ENCODE results near the gene CD200R1L.

The CD200R1L gene

DNA sequence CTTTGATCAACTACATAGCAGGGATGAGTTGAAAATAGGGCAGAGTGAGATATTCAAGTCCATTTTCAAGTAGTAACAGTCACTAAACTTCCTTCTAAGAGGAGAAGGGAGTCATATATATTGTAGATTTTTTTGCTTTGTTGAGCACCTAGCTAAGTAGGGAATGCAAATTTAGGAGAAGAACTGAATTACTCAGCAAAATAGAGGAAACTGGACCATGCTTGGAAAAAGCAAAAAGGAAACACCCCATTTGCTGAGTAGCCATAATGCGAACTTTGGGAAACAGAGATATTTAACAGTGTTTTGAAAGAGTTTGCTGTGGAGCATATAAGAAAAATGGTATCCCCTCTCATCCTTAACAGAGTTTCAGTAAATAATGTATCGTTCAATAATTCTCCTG lies 54.9 kb downstream of the CD200R1L start:
- no peak for DNase-seq (ENCODE audit: low read depth in 2 of 2)

DNA sequence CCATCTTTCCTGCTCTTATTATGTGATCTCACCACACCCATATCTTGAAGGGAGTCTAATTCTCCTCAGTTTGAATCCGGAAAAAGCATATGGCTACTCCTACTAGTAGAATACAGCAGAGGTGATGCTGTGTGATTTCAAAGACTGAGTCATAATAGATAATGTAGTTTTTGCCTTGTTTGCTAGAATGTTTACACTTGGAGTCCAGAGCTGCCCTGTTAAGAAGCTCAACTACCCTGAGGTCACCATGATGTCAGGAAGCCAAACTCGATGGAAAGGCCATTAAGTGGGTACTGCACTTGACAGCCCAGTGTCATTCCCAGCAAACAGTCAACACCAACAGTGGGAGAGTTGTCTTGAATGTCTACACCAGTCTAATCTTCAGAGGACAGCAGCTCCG lies 56.9 kb downstream of the CD200R1L start:
- no peak for DNase-seq (ENCODE audit: low read depth in 2 of 2)

DNA sequence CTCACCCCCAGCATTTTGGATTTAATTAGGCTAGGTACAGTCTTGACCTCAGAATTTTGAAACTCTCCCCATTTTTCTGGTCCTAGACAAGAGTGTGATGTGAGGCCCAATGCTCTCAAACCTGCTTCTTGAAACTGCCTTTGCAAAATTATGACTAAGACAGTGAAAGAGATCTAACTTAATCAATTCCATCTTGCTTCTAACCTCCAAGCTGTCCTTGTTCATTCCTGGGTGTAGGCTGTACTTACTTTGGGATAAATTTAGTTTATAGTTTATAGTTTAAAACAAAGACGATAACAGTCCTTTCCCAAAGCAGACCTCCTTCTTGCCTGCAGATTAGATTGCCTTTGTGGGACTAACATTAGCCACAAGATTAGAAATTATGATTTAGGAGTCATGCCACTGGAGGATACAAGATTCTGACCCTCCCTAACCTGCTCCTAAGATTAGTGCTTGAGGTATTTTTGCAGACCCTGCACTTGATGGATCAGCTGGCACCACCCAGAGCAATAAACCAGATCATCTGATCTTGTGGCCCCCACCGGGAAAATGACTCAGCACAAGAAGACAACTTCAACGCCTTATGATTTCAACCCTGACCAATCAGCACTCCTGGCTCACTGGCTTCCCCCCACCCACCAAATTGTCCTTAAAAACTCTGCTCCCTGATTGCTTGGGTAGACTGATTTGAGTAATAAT lies 59.6 kb downstream of the CD200R1L start:
- DNase-seq (ENCODE audit: low read depth in 2 of 2), result no peak

DNA sequence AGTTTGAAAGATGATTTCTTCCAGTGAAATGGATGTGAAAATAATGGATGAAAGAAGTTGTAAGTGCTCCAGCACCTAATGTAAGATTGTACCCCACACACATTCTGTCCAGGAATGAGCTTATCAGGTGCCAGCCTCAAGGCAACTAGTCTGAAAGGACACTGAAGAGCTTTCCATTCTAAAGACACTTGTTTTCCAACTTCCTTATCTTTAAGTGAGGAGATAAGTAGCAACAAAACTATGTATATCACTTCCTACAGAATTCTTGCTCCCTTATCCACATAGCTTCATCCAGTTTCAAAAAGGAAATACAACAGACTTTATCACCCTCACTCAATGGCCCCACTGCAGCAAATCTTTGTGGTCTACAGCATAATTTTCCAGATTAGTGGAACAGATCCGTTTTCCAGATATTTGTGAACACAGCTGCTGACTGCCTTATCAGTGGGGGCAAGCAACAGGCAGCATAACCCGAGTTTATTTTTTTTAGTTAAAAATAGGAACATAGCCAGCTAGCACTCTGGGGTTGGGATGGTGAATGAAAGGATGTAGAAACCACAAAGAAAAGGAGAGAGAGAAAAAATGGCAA lies 60.6 kb downstream of the CD200R1L start:
- no peak for DNase-seq (ENCODE audit: low read depth in 2 of 2)

DNA sequence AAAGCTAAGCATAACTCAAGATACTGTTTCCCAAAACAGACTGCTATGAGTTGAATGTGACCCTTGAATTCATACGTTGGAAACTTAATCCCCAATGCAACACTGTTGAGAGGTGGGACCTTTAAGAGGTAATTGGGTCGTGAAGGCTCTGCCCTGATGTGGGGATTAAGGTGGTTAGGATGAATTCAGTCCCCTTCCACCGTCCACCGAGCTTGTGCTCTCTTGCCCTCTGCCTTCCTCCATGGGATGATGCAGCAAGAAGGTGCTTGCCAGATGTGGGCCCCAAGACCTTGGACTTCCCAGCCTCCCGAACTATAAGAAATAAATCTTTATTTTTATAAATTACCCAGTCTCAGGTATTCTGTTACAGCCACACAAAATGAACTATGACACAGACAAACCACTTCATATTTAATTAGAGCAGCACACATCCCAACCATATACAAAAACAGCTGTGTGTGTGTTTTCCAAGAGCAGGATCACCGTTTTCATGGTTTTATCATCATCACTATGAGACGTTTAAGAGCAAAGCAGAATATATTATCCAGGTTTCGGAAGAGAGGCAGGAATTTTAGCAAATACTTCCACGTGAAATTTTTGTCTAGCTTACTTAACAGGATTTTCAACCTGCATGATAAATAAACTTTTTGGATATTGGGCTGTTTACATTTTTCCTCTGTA lies 61.2 kb downstream of the CD200R1L start:
- DNase-seq (ENCODE audit: low read depth in 2 of 2), result no peak

DNA sequence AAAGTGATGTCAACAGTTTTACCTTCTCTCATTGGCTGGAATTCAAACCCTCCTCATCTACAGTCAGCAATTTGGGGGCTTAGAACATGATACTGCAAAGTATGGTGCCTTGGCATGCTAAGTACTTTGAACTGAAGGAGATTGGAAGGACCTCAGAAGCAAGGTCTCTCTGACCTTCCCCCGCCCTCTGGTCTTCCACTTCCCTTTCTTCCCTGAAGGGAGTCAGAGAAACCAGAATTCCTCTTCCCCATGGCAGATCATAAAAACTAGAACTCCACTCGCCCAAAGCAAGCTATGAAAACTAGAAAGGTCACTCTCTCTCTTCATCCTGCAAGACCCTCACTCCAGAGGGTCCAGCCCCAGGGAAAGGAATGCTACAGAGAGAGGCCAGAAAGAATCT lies 64.2 kb downstream of the CD200R1L start:
- DNase-seq (ENCODE audit: low read depth in 2 of 2), result no peak

DNA sequence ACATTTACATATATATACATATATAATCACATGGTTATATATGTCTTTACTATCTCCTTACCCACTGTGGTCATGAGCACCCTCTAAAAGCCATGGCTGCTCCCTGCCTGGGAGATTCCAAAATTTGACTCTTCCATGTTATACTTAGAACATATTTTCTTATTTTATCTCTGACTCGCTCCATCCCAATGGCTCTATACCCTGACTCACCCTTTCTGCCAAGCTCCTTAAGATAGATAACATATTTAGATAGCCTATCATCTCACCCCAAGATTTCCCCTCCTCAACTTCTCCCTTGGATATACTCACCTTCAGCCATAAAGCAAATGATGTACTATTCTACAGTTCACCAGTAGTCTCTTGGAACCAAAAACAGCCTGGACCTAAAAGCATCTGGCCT lies 65.1 kb downstream of the CD200R1L start:
- no peak for DNase-seq (ENCODE audit: low read depth in 2 of 2)

DNA sequence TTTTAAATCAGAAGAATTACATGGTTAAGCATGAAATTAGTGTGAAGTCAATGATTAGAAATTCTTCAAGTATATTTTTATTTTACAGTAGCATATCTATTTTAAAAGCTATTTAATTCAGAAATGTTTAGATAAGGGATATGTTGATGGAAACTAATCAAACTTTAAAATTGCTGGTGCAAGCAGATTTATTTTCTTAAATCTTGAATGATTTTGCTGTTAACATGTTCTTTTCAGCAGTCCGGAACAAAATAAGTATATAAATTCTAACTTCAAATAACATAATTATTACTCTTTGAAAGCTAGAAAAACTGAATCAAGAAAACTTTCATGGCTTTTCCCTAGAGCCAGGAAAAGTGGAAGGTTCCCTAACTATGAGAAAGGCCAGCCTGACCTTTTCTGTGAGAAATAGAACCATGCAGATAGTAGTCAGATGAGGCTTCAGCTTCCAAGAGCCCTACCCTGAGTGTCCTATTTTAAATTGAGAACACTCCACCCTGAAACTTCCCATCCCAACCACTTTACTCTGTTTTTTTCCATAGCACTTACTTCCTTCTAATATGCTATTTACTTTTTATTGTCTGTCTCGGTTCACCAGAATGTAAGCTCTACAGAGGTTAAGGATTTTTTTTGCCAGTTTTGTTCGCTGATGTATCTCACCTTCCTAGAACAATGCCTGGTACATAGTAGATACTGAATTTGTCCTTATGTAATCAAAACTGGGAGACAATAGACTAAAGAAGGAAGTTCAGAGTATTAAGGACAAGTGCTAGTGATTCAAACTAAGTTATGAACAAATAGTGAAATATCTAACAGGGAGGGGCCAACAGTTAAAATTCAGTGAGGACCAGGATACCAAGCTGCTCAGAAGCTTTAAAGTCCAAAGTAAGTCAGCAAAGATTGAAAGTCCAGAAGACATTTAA lies 66.8 kb downstream of the CD200R1L start:
- no peak for DNase-seq (ENCODE audit: low read depth in 2 of 2)

DNA sequence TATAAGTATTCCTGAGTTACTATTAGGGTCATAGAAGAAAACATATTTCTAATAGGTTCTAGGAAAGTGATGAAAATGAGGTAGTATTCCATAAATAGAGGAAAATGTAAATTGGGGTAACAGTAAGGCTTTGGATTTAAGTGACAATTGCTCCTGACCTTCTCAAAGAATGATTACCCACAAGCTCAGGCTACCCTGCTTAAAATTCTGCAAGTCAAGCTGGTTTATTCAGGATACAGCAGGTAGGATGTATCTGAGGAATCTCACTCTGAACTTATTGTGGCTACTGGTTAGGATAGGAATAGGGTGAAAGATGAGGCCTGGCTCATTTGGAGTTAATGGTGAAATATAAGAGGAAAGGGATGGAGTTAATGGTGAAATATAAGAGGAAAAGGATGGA lies 67.7 kb downstream of the CD200R1L start:
- no peak for DNase-seq (ENCODE audit: low read depth in 2 of 2)

DNA sequence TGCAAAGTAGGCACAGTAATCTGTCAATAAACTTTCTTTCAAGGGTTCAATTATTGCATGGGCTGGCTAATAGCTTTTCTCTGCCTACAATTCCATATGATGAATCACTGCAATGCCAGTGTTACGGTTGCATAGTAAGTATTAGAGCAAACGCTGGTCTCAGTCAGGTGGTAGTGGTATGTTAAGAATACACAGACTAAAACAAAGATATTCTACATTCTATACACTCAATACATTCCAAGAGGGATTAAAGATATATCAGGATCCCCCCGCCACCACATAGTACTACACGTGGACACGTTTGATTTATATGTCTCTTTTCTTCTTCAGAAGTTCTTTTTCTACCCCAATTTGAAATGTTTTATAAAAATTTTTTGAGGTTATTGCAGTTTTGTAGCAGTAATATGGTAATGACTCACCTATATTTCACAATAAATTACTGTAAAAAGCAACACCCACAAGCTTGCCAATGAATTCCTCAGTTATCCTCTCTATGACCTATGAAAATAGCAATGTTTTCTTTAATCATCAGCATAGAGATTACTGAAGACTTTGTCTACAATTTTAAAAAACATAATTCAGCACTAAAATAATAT lies 68.2 kb downstream of the CD200R1L start:
- DNase-seq (ENCODE audit: low read depth in 2 of 2), result no peak

DNA sequence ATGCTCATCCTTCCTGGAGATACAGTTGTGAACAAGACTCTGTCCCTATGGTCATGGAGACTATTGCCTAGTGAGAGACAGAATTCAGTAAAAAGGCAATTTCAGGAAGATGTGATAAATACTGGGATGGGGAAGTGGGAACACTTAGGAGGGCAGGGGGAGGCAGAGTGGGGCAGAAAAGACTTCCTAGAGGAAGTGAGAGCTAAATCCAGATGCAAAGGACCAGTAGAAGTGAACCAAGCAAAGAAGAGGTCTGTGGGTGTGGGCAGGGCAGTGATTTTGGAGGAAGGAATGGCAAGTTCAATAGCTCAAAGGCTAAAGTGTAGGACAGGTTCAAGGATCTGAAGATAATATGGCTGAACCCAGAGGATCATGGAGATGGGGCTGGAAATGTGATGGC lies 68.9 kb downstream of the CD200R1L start:
- DNase-seq (ENCODE audit: low read depth in 2 of 2), result no peak

DNA sequence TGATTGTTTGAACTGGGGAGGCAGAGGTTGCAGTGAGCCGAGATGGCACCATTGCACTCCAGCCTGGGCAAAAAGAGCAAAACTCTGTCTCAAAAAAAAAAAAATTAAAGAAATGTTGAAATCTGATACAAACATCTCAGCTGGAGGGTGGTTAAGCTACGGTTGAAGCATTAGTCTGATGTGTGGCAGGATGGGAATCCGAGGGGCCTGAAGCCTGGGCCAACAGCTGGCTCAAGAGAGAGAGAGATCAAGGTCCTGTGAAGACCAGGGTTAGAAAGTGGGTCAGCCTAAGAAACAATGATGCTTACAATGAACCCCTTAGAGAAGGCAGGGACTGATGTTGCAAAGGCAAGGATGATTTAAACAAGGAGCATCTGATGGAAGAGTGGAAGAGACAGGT lies 69.8 kb downstream of the CD200R1L start:
- DNase-seq (ENCODE audit: low read depth in 2 of 2), result no peak

DNA sequence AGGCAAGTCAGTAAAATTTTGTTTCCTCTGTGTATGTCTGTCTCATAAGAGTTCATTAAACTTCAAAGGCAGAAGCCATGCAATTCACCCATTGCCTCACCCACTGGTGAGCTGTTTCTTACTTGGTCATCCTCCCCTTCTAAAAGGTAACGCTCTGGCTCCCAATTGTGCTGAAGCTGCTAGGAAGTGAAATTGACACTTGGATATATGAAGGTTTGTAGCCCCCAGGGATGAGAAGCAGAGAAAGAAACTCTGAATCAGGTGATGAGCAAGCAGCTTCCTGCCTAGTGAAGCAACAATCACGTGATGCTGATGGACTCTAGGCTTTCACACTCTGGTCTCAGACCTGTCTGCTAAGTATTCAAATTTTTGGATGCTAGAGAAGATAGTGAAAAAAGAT lies 70.7 kb downstream of the CD200R1L start:
- no peak for DNase-seq (ENCODE audit: low read depth in 2 of 2)

DNA sequence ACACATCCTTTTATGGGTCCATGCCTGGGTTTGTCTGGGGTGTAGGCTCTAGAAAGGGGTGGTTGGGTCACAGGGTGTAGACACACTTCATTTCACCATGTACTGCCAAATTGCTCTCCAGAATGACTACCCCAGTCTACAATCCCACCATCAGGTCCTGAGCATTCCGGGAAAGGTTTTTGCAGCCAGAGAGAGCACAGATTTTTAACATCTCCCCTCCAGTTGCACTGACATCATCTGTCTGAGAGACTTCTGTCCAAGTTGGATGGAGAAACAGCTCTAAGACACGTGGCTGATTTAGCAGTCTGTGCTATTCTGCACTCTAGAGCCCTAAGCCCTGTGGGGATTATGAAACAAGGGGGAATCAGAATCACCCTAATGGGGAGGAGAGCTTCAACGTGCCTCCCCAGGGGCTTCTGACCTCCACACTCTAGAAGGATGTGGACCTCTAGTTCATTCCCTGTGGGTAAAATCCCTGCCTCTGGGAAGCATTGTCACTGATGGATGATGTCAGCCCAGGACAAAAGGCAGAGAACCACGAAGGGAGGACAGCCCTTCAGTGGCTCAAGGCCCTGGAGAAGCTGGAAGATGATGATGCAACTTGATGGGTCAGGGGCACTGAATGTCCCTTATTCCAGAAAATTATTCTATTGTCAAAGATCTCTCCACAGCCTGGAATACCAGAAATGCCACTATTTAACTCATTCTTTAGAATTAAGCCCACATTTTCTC lies 71.5 kb downstream of the CD200R1L start:
- DNase-seq (ENCODE audit: low read depth in 2 of 2), result no peak

DNA sequence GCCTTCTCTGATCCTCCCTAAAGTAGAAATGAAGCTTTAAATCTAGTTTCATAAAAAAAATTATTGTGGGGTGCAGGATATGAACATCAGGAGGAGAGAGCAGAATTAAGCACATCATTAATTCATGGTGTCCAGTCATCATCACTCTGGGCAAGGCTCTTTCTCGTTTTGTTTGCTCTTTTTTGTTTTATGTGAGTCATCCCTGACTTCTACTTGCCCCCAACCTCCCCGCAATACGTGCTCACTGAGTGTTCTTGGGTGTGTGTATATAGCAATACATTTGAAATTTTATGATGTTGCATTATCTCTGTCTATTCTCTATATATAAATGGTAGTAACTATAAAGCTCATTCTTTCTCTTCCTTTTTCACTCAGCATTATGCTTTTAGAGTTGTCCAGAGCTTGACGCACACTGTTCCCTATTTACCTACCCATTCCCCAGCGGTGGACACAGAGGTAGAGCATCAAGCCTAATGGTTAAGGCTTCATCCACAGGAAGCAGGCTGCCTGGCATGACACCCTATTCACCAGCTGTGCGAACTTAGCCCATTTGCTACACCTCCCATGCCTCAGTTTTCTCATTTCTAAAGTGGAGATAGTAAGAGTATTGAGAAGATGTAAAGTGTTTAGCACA lies 72.3 kb downstream of the CD200R1L start:
- no peak for DNase-seq (ENCODE audit: low read depth in 2 of 2)

DNA sequence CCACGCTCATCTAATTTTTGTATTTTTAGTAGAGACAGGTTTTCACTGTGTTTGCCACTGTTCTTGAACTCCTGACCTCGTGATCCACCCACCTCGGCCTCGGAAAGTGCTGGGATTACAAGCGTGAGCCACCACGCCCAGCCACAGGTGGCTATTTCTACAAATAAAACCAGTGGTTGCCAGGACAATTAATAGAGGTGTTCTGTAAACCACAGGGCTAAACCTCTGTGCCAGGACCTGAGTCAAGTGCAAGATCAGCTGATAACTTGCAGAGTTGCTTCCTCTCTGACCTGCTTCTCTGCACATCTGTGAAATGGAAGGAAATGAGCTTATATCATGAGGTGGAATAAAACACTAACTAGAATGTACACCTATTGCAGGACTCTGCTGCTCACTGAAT lies 72.8 kb downstream of the CD200R1L start:
- no peak for DNase-seq (ENCODE audit: low read depth in 2 of 2)

DNA sequence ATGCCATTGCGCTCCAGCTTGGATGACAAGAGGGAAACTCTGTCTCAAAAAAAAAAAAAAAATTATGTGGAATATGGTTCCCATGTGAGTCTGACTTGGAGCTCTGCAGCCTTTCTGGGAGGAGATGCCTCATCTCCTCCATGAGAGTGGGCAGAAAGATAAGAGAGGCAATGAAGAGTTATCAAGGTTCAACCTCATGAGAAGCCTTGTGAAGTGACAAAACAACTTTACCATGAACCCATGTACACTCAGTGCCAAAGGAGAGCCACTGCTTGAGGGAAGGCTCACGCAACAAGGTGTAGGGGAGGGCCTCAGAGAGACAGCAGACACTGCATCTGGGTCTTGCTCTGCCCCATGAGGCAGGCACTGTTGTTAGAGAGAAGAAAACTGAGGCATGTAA lies 75.7 kb downstream of the CD200R1L start:
- no peak for DNase-seq (ENCODE audit: low read depth in 2 of 2)

DNA sequence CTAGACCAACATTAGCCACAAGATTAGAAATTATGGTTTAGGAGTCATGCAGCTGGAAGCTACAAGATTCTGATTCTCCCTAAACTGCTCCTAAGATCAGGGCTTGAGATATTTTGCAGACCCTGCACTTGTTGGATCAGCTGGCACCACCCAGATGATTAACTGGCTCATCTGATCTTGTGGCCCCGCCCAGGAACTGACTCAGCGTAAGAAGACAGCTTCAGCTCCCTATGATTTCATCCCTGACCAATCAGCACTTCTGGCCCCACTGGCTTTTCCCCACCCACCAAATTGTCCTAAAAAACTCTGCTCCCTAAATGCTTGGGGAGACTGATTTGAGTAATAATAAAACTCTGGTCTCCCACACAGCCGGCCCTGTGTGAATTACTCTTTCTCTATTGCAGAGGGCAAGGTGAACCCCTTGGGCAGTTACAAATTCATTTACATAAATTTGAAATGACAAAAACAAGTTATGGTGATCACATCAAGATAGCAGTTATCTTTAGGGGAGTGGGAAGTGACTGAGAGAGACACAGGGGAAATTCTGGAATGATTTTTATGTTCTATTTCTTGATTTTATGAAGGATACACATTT lies 76.5 kb downstream of the CD200R1L start:
- no peak for DNase-seq (ENCODE audit: low read depth in 2 of 2)

DNA sequence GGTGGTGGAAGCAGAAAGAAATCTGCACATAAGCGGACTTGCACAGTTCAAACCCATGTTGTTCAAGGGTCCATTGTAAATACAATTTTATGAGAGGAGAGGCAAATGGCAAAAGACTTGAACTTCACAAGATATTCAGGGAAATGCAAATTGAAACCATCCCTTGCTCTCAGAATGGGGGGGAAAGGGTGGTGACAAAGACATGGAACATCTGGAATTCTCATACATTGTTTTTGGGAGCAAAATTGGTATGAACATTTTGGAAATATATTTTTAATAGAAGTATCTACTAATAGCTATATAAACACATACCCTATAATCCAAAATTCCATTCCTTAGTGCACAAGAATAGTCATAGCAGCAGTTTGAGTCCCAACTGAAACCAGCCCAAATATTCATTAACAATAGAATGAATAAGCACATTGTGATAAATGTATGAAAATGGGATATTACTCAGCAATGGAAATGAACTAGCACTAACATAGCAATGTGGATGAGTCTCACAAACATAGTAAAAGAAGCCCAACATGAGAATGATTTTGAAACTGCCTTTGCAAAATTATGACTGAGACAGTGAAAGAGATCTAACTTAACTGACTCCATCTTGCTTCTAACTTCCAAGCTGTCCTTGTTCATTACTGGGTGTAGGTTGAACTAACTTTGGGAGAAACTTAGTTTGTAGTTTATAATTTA lies 77.2 kb downstream of the CD200R1L start:
- DNase-seq (ENCODE audit: low read depth in 2 of 2), result no peak

DNA sequence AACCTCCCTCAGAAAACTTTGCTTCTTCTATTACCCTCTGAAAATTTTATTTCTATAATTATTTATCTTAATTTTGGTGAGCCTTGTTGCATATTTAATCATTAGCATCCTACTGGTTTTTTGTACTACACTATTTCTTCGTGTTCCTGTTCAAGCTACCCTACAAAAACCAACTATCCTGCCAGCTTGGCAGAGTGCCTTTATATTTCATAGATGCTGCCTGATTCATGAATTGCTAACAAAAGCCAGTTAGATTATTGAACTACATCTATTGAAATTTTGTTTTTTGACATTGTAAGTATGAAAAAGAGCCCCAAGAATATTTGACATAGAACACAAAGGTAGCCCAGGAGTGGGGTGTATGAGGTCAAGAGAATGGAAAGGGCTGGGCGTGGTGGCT lies 78.9 kb downstream of the CD200R1L start:
- no peak for DNase-seq (ENCODE audit: low read depth in 2 of 2)
